KMS-11 (cell line): ENCODE data around the gene ZNF608.
A peak's percentile ranks its signal among the peaks of the same experiment; 100 is the strongest.

Source experiments
- H2AFZ ChIP-seq: fragments of 200-600 bp; sonication (generic); 2 replicates; pipeline ENCODE4 v1.6.1; 2016; ENCODE audit warnings: antibody characterized with exemption, mixed run types, low read depth
- H3K27ac ChIP-seq: fragments of 200-600 bp; sonication (generic); 2 replicates; pipeline ENCODE4 v1.6.1; 2016; ENCODE audit warnings: mild to moderate bottlenecking, mixed run types
- H3K27me3 ChIP-seq: fragments of 200-600 bp; sonication (generic); 2 replicates; pipeline ENCODE4 v1.6.1; 2017; ENCODE audit warnings: mild to moderate bottlenecking, low read depth, mixed run types, moderate library complexity; ENCODE audit not compliant: insufficient read depth
- H3K36me3 ChIP-seq: fragments of 200-600 bp; sonication (generic); 2 replicates; pipeline ENCODE4 v1.6.1; 2017; ENCODE audit warnings: mild to moderate bottlenecking, mixed run types; ENCODE audit not compliant: insufficient read depth
- H3K4me1 ChIP-seq: fragments of 200-600 bp; sonication (generic); 2 replicates; pipeline ENCODE4 v1.6.1; 2016; ENCODE audit warnings: mild to moderate bottlenecking, low read depth, mixed run types; ENCODE audit not compliant: poor library complexity, severe bottlenecking
- H3K4me2 ChIP-seq: fragments of 200-600 bp; sonication (generic); 2 replicates; pipeline ENCODE4 v1.7.0; 2016; ENCODE audit warnings: mild to moderate bottlenecking, mixed run types
- H3K4me3 ChIP-seq: fragments of 200-600 bp; sonication (generic); IDR thresholded peaks from 2 replicates; pipeline ENCODE4 v1.6.1; 2017; ENCODE audit warnings: low read depth, low read length, mixed read lengths; ENCODE audit not compliant: insufficient read depth
- H3K79me2 ChIP-seq: fragments of 200-600 bp; sonication (generic); 2 replicates; pipeline ENCODE4 v1.6.1; 2016; ENCODE audit warnings: low read depth, mixed run types; ENCODE audit not compliant: insufficient read depth
- H3K9ac ChIP-seq: fragments of 200-600 bp; sonication (generic); 2 replicates; pipeline ENCODE4 v1.6.1; 2016; ENCODE audit warnings: mild to moderate bottlenecking, mixed run types
- H4K20me1 ChIP-seq: fragments of 200-600 bp; sonication (generic); 2 replicates; pipeline ENCODE4 v1.6.1; 2016; ENCODE audit warnings: mild to moderate bottlenecking, mixed run types; ENCODE audit not compliant: insufficient read depth
- TF ChIP-seq, protein P1 (sequence below): fragments of 200-600 bp; sonication (generic); conservative IDR thresholded peaks from 2 replicates; pipeline ENCODE4 v1.6.1; 2017; ENCODE audit warnings: low read depth, mild to moderate bottlenecking, antibody characterized with exemption, low read length, moderate library complexity, mixed read lengths

The ZNF608 gene

DNA sequence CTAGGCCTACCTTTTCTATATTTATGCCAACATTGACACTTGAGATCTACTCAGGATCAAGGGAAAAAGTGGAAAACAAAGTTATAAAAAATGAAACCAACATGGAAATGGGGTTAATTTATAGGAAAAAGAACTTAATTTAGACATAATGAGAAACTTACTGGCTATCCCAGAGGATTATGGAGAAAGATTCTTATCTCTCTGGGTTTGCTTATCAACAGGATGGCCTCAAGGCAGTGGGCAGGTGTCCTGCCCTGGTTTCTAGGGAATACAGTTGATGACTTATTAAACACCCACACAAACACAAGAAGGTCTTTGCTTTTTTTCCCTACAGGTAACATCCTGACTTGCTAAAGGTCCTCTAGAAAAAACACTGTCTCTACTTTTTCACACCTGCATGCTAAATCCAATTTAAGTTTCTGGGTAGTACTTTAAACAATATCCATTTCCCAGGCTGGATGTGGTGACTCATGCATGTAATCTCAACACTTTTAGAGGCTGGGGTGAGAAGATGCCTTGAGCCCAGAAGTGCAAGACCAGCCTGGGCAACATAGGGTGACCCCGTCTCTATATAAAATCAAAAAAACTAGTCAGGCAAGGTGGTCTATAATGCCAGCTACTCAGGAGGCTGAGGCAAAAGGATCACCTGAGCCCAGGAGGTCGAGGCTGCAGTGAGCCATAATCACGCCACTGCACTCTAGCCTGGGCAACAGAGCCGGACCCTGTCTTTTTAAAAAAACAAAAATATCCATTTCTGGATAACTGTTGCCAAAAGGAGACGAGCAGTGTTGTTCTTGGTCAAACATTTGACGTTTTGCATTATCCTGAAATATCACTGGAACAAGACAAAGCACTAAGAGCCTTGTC lies 6.6 kb upstream of the ZNF608 start:
- TF ChIP-seq, protein P1, sequence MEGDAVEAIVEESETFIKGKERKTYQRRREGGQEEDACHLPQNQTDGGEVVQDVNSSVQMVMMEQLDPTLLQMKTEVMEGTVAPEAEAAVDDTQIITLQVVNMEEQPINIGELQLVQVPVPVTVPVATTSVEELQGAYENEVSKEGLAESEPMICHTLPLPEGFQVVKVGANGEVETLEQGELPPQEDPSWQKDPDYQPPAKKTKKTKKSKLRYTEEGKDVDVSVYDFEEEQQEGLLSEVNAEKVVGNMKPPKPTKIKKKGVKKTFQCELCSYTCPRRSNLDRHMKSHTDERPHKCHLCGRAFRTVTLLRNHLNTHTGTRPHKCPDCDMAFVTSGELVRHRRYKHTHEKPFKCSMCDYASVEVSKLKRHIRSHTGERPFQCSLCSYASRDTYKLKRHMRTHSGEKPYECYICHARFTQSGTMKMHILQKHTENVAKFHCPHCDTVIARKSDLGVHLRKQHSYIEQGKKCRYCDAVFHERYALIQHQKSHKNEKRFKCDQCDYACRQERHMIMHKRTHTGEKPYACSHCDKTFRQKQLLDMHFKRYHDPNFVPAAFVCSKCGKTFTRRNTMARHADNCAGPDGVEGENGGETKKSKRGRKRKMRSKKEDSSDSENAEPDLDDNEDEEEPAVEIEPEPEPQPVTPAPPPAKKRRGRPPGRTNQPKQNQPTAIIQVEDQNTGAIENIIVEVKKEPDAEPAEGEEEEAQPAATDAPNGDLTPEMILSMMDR = no peak

DNA sequence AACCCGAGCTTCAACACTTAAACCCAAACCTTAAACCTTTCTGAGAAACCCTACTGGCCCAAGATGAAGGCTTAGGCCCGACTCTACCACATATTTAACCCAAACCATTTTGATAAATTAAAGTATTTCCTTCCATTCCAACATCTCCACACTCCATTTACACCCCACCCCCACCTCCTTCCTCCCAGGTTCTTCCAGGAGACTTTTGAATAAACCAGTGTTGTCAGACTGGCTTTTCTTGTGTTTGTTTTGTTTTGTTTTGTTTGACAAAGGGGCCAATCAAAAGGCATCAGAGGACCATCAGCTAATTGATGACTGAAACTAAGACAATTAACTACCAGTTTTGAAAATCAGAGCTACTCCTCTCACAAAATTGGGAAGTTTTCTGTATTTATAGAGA lies 4.6 kb upstream of the ZNF608 start:
- H3K36me3 ChIP-seq = no peaks in the 10 kb centered on the region
- H3K27me3 ChIP-seq = no peaks in the 10 kb centered on the region
- no peak overlapping the region for H3K4me3 ChIP-seq
- no peak overlapping the region for H3K4me2 ChIP-seq
- no peak overlapping the region for H2AFZ ChIP-seq
- H3K4me1 ChIP-seq = peaks cover 3% of the 10 kb centered on the region
- H4K20me1 ChIP-seq = no peaks in the 10 kb centered on the region
- no peak overlapping the region for H3K9ac ChIP-seq
- TF ChIP-seq, protein P1 = no peak
- no peaks in the 10 kb centered on the region for H3K79me2 ChIP-seq
- H3K27ac ChIP-seq = no peak overlapping the region

More for the DNA sequence above, 6.6 kb upstream of the ZNF608 start:
- Histone ChIP-seq H3K4me2 (no peak overlapping the region), H3K9ac (no peak overlapping the region), H3K4me3 (no peak overlapping the region), H3K36me3 (no peaks in the 10 kb centered on the region), H2AFZ (no peak overlapping the region), H3K79me2 (no peaks in the 10 kb centered on the region), H3K27me3 (no peaks in the 10 kb centered on the region), H3K27ac (no peak overlapping the region), H4K20me1 (no peaks in the 10 kb centered on the region), H3K4me1 (no peaks in the 10 kb centered on the region)

DNA sequence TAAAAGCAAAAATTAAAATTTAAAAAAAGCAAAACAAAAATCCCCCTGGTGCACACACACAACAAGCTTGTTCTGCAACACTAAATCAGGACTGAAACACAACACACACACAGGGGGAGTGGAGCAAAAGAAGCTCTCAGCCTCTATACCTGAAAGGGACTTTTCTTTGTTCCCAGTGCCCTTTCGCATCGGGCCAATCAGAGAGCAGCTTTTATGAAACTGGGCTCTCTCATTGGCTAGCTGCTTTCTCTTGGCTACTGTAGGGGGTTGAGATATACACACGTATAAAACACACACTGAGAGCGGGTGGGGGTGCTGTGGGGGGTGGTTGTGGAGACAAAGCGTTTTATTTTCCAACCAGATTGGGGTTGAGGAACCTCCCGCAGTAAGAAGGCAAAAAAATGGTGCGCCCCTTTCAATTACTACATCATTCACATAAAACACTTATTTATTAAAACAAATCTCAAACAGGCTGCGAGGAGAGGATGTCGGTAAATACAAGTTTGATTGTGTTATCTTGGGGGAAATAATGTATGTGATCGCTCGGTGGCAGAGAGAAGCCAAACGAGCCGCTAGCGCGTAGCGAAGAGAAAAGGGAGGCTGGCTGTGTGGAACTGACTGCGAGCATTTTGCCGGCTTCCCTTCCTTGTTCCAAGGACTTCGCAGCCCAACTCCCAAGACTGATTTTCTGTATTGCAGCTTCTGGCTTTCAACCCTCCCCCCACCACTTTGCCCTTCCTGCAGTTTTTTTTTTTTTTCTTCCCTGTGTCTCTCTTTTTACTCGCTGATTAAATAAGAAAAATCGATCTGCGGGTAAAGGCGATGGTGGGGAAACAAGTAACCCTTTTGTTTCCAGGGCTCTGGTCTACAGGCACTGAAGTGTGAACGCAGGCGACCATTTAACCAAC lies 2.5 kb upstream of the ZNF608 start:
- Histone ChIP-seq H3K36me3 (no peaks in the 10 kb centered on the region), H4K20me1 (no peaks in the 10 kb centered on the region), H3K79me2 (no peaks in the 10 kb centered on the region), H3K4me1 (peaks cover 3% of the 10 kb centered on the region), H3K4me3 (no peak overlapping the region), H3K27me3 (no peaks in the 10 kb centered on the region), H3K4me2 (peak overlapping the region; percentile 76), H3K27ac (no peak overlapping the region), H3K9ac (no peak overlapping the region), H2AFZ (peak overlapping the region; percentile 69; the same call in 1 of the 2 replicates)
- TF ChIP-seq, protein P1 = no peak

DNA sequence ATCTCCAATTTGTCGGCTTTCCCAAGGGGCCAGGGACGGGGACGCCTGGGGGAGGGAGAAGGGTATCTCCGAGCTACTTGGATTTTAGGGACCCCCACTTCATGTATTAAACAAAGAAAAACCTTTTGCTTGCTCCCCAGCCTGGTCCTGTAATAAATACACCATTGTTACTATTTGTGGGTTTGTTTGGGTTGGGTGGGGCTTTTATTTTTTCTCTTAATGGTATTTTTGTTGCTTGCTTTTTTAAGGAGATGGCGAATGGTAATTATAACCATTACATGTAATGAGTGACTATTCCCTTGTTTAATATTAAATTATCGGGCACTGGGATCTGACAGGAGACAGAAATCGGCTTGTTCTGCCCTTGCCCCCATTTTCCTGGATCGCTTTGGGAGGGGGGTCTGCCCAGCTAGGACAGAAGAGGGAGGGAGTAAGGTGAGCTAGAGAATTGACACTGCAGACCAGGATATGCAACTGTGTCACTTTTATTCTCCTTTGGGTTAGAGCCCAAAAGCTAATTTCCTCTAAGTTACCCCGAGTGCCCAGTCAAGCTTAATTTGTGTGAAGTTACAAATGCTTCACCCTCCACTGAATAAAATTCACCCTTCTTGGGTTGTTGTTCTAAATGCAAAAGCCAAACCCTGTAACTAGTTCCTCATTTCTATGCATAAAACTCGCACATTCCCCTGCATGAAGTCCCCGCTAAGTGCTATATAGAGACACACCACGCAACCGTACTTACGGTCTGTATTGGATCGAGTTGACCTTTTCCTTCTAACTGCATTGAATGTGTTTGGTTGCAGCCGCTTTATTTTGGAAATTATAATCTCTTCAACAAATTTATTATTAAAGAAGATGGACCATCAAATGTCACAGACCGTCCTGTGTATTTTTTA lies 1.6 kb upstream of the ZNF608 start:
- TF ChIP-seq, protein P1 = no peak
- Histone ChIP-seq H3K27me3 (no peaks in the 10 kb centered on the region), H3K27ac (no peak overlapping the region), H3K36me3 (no peaks in the 10 kb centered on the region), H3K9ac (peak overlapping the region; percentile 31; the same call in 1 of the 2 replicates), H3K4me1 (peaks cover 3% of the 10 kb centered on the region), H3K79me2 (no peaks in the 10 kb centered on the region), H3K4me3 (no peak overlapping the region), H3K4me2 (peak overlapping the region; percentile 76), H2AFZ (peak overlapping the region; percentile 69), H4K20me1 (no peaks in the 10 kb centered on the region)
